ENCODE results near the gene SP100.

The SP100 gene

GRCh38 chr2:230494980-230495379, 79.0 kb downstream of the SP100 start:
- TF ChIP-seq TEAD4 (IDR thresholded peaks at IDR 0.05) (no peak), NFIC (IDR thresholded peaks at IDR 0.05) (no peak), REST (IDR thresholded peaks at IDR 0.05; ENCODE audit: low read depth) (no peak), ZBTB7A (IDR thresholded peaks at IDR 0.05; ENCODE audit: low read depth) (no peak), MAX (IDR thresholded peaks at IDR 0.05) (no peak), EP300 (IDR thresholded peaks at IDR 0.05; ENCODE audit: borderline replicate concordance) (no peak), TCF12 (IDR thresholded peaks at IDR 0.05; ENCODE audit: low read depth) (no peak), EGR1 (IDR thresholded peaks at IDR 0.05) (no peak), RAD21 (IDR thresholded peaks at IDR 0.05; ENCODE audit: low read depth) (no peak), TAF1 (IDR thresholded peaks at IDR 0.05; ENCODE audit: low read depth) (no peak), CEBPB (IDR thresholded peaks at IDR 0.05) (no peak), CREB1 (IDR thresholded peaks at IDR 0.05; ENCODE audit: low read depth) (no peak), USF1 (IDR thresholded peaks at IDR 0.05) (no peak)

GRCh38 chr2:230496891-230497290, 80.9 kb downstream of the SP100 start:
- TF ChIP-seq EGR1 (IDR thresholded peaks at IDR 0.05) (no peak), CEBPB (IDR thresholded peaks at IDR 0.05) (no peak), USF1 (IDR thresholded peaks at IDR 0.05) (no peak), TCF12 (IDR thresholded peaks at IDR 0.05; ENCODE audit: low read depth) (no peak), MAX (IDR thresholded peaks at IDR 0.05) (no peak), REST (IDR thresholded peaks at IDR 0.05; ENCODE audit: low read depth) (no peak), YY1 (IDR thresholded peaks at IDR 0.05; ENCODE audit: low read depth) (no peak), RAD21 (IDR thresholded peaks at IDR 0.05; ENCODE audit: low read depth) (no peak), EP300 (IDR thresholded peaks at IDR 0.05; ENCODE audit: borderline replicate concordance) (no peak), CREB1 (IDR thresholded peaks at IDR 0.05; ENCODE audit: low read depth) (no peak), TEAD4 (IDR thresholded peaks at IDR 0.05) (no peak)

GRCh38 chr2:230498506-230499107, 82.6 kb downstream of the SP100 start:
- TF ChIP-seq EGR1 (IDR thresholded peaks at IDR 0.05) (no peak), TEAD4 (IDR thresholded peaks at IDR 0.05) (no peak), EP300 (IDR thresholded peaks at IDR 0.05; ENCODE audit: borderline replicate concordance) (no peak), CREB1 (IDR thresholded peaks at IDR 0.05; ENCODE audit: low read depth) (no peak), NFIC (IDR thresholded peaks at IDR 0.05) (no peak), REST (IDR thresholded peaks at IDR 0.05; ENCODE audit: low read depth) (no peak), CEBPB (IDR thresholded peaks at IDR 0.05) (no peak), MAX (IDR thresholded peaks at IDR 0.05) (no peak), ZBTB7A (IDR thresholded peaks at IDR 0.05; ENCODE audit: low read depth) (no peak), RAD21 (IDR thresholded peaks at IDR 0.05; ENCODE audit: low read depth) (no peak), YY1 (IDR thresholded peaks at IDR 0.05; ENCODE audit: low read depth) (no peak), TCF12 (IDR thresholded peaks at IDR 0.05; ENCODE audit: low read depth) (no peak), USF1 (IDR thresholded peaks at IDR 0.05) (no peak)

- TF ChIP-seq CEBPB (IDR thresholded peaks at IDR 0.05) (no peak), MAX (IDR thresholded peaks at IDR 0.05) (no peak), CREB1 (IDR thresholded peaks at IDR 0.05; ENCODE audit: low read depth) (no peak), RAD21 (IDR thresholded peaks at IDR 0.05; ENCODE audit: low read depth) (no peak), REST (IDR thresholded peaks at IDR 0.05; ENCODE audit: low read depth) (no peak), EP300 (IDR thresholded peaks at IDR 0.05; ENCODE audit: borderline replicate concordance) (no peak)
Measured at GRCh38 chr2:230502593-230502992, 86.6 kb downstream of the SP100 start.

All from Ishikawa (cell line).